Measurements from ENCODE around the gene CCDC33.

The CCDC33 gene

GRCh38 chr15:74253211-74253921 is 17.2 kb downstream of the CCDC33 start:
- no peak overlapping the region for H3K4me3 ChIP-seq (ENCODE audit: low read depth, low read length)
- TF ChIP-seq CTCF (IDR thresholded peaks at IDR 0.05; ENCODE audit: low read depth, low read length): no peak
- no peak for DNase-seq (ENCODE audit: low read depth, low spot score)
- in situ Hi-C loops (cut with HindIII; ENCODE audit: low sequenced_read_pairs): no loop called here

- H3K4me3 ChIP-seq (ENCODE audit: low read depth, low read length): no peak overlapping the region
- in situ Hi-C loops (cut with HindIII; ENCODE audit: low sequenced_read_pairs): no loop called here
- TF ChIP-seq CTCF (IDR thresholded peaks at IDR 0.05; ENCODE audit: low read depth, low read length): no peak
- no peak for DNase-seq (ENCODE audit: low read depth, low spot score)
Observed at GRCh38 chr15:74257105-74257504, 21.0 kb downstream of the CCDC33 start.

- in situ Hi-C loops (cut with HindIII; ENCODE audit: low sequenced_read_pairs): no loop called here
- no peak for TF ChIP-seq CTCF (IDR thresholded peaks at IDR 0.05; ENCODE audit: low read depth, low read length)
- no peak overlapping the region for H3K4me3 ChIP-seq (ENCODE audit: low read depth, low read length)
- DNase-seq (ENCODE audit: low read depth, low spot score): no peak
Observed at GRCh38 chr15:74257623-74258022, 21.5 kb downstream of the CCDC33 start.

GRCh38 chr15:74258456-74259291 is 22.5 kb downstream of the CCDC33 start:
- in situ Hi-C loops (cut with HindIII; ENCODE audit: low sequenced_read_pairs): no loop called here
- TF ChIP-seq CTCF (IDR thresholded peaks at IDR 0.05; ENCODE audit: low read depth, low read length): no peak
- H3K4me3 ChIP-seq (ENCODE audit: low read depth, low read length): no peak overlapping the region
- DNase-seq (ENCODE audit: low read depth, low spot score): no peak

- DNase-seq (ENCODE audit: low read depth, low spot score): no peak
- in situ Hi-C loops (cut with HindIII; ENCODE audit: low sequenced_read_pairs): no loop called here
- no peak overlapping the region for H3K4me3 ChIP-seq (ENCODE audit: low read depth, low read length)
- no peak for TF ChIP-seq CTCF (IDR thresholded peaks at IDR 0.05; ENCODE audit: low read depth, low read length)
Observed at GRCh38 chr15:74259292-74259648, 23.1 kb downstream of the CCDC33 start.

GRCh38 chr15:74259821-74260607 is 23.9 kb downstream of the CCDC33 start:
- no peak for DNase-seq (ENCODE audit: low read depth, low spot score)
- in situ Hi-C loops (cut with HindIII; ENCODE audit: low sequenced_read_pairs): no loop called here
- H3K4me3 ChIP-seq (ENCODE audit: low read depth, low read length): no peak overlapping the region
- TF ChIP-seq CTCF (IDR thresholded peaks at IDR 0.05; ENCODE audit: low read depth, low read length): no peak
